ENCODE measurements around the gene RGS10. TPM values are rescaled to one million over a fixed set of nuclear protein-coding genes. Genes with fewer than 3 reads are reported as not detected.

Gene RGS10
- total and polyA plus RNA-seq, 9 of the 15 experiments (the other 6 are each of a cell fraction or from before 2014, with no cell fraction given): 31.9 to 123 (median 62.1) TPM

GRCh38 chr10:119461380-119461779 is 81.1 kb downstream of the RGS10 start:
- FAIRE-seq: no peak
- BruUV-seq (replicated peaks): no TSS peak
- TF ChIP-seq MTF1 (CRISPR knock-in tag; IDR thresholded peaks at IDR 0.05; ENCODE audit: borderline replicate concordance) (no peak), ZNF263 (CRISPR knock-in tag; IDR thresholded peaks at IDR 0.05; ENCODE audit: borderline replicate concordance) (no peak), ZKSCAN8 (CRISPR knock-in tag; IDR thresholded peaks at IDR 0.05) (no peak), MYBL2 (IDR thresholded peaks at IDR 0.05; ENCODE audit: low read depth) (no peak), MYBL2 (CRISPR knock-in tag; IDR thresholded peaks at IDR 0.05; ENCODE audit: borderline replicate concordance) (no peak), ZNF24 (IDR thresholded peaks at IDR 0.05) (no peak)
- TF ChIP-seq, protein P1, sequence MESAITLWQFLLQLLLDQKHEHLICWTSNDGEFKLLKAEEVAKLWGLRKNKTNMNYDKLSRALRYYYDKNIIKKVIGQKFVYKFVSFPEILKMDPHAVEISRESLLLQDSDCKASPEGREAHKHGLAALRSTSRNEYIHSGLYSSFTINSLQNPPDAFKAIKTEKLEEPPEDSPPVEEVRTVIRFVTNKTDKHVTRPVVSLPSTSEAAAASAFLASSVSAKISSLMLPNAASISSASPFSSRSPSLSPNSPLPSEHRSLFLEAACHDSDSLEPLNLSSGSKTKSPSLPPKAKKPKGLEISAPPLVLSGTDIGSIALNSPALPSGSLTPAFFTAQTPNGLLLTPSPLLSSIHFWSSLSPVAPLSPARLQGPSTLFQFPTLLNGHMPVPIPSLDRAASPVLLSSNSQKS (CRISPR knock-in tag; IDR thresholded peaks at IDR 0.05): no peak
- TF ChIP-seq, protein P2, sequence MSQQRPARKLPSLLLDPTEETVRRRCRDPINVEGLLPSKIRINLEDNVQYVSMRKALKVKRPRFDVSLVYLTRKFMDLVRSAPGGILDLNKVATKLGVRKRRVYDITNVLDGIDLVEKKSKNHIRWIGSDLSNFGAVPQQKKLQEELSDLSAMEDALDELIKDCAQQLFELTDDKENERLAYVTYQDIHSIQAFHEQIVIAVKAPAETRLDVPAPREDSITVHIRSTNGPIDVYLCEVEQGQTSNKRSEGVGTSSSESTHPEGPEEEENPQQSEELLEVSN (IDR thresholded peaks at IDR 0.05; ENCODE audit: borderline replicate concordance in 1 of 2, extremely low read depth in 1 of 2, insufficient read depth in 1 of 2, insufficient read length in 1 of 2, low read depth in 1 of 2, low read length in 1 of 2, poor library complexity in 1 of 2, severe bottlenecking in 1 of 2): no peak
- TF ChIP-seq, protein P3, sequence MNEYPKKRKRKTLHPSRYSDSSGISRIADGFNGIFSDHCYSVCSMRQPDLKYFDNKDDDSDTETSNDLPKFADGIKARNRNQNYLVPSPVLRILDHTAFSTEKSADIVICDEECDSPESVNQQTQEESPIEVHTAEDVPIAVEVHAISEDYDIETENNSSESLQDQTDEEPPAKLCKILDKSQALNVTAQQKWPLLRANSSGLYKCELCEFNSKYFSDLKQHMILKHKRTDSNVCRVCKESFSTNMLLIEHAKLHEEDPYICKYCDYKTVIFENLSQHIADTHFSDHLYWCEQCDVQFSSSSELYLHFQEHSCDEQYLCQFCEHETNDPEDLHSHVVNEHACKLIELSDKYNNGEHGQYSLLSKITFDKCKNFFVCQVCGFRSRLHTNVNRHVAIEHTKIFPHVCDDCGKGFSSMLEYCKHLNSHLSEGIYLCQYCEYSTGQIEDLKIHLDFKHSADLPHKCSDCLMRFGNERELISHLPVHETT (CRISPR knock-in tag; conservative IDR thresholded peaks at IDR 0.05 in 1 of 2, IDR thresholded peaks at IDR 0.05 in 1 of 2): no peak

More at GRCh38 chr10:119461380-119461779, 81.1 kb downstream of the RGS10 start:
- intact Hi-C loops (cut with micrococcal nuclease): no loop called here
- Histone ChIP-seq H4K20me1 (replicated peaks; ENCODE audit: control insufficient read depth, insufficient read depth, low read length) (no peaks in the 10 kb centered on the region), H3K4me2 (ENCODE audit: insufficient read depth, low read length) (no peak overlapping the region), H2AFZ (ENCODE audit: low read depth, low read length) (no peak overlapping the region), H3K36me3 (ENCODE audit: control insufficient read depth, insufficient read depth, low read length) (no peaks in the 10 kb centered on the region), H3K79me2 (ENCODE audit: control insufficient read depth, insufficient read depth, low read length) (no peaks in the 10 kb centered on the region), H3K9me1 (ENCODE audit: control insufficient read depth, insufficient read depth, low read length) (no peaks in the 10 kb centered on the region), H3K9ac (ENCODE audit: insufficient read depth in 1 of 2, low read depth in 2 of 2, low read length in 2 of 2) (no peak overlapping the region), H3K4me3 (no peak overlapping the region), H3K27ac (ENCODE audit: extremely low read depth, low read depth, low read length) (no peak overlapping the region), H3K4me1 (replicated peaks in 1 of 2; ENCODE audit: control insufficient read depth in 2 of 2, insufficient read depth in 2 of 2, low read length in 2 of 2) (peaks cover 1 to 4% of the 10 kb centered on the region in 2 experiments; a peak in 2 of 5 replicates), H3K27me3 (ENCODE audit: control insufficient read depth in 2 of 2, insufficient read depth in 2 of 2, low read length in 2 of 2) (peaks cover 0 to 13% of the 10 kb centered on the region in 2 experiments; a peak in 4 of 5 replicates), H3K9me3 (replicated peaks; ENCODE audit: control insufficient read depth, insufficient read depth, low read depth, low read length) (no peaks in the 10 kb centered on the region)
- DNase-seq (ENCODE audit: extremely low read depth in 1 of 4, low spot score in 3 of 4) (no peak), ATAC-seq (no peak)
- ChIA-PET POLR2A (interaction anchor here (0.6 kb wide), 1 partner anchor 78 kb away, joined by 5 read pairs; no protein-coding TSS in a partner anchor), CTCF (ENCODE audit: low intra/inter-chr PET ratio) (no interaction called here)
- in situ Hi-C loops (cut with MboI): no loop called here
- 3% methylated on average over 3 of the region's 3 CpGs for WGBS (ENCODE audit: insufficient coverage, low coverage, missing lambda C conversion rate)
